HepG2 (cell line): ENCODE results near the gene EPHB4. TPM values are rescaled to one million over a fixed set of nuclear protein-coding genes. Genes with fewer than 3 reads are reported as not detected.

Source experiments
- CEBPG ChIP-seq: IDR thresholded peaks from 2 replicates; pipeline ENCODE4 v1.6.1; 2016
- KDM2A ChIP-seq: sonication (generic); formaldehyde crosslinking; IDR thresholded peaks from 2 replicates; pipeline ENCODE4 v1.4.0; 2020; ENCODE audit warnings: low read depth, missing genetic modification reagents, borderline replicate concordance
- NR1H2 ChIP-seq: sonication (generic); formaldehyde crosslinking; IDR thresholded peaks from 2 replicates; pipeline ENCODE4 v1.8.1; 2022; ENCODE audit warnings: low read depth, missing genetic modification reagents, borderline replicate concordance
- RAD21 ChIP-seq: fragments of 450-650 bp; formaldehyde crosslinking; IDR thresholded peaks from 2 replicates; pipeline ENCODE4 v1.5.0; 2020; ENCODE audit warnings: mild to moderate bottlenecking
- SMC3 ChIP-seq: IDR thresholded peaks from 2 replicates; pipeline ENCODE4 v1.6.1; 2011; ENCODE audit warnings: low read length, improper control_type of control experiment
- XRCC5 ChIP-seq: fragments of 200-400 bp; formaldehyde crosslinking; optimal IDR thresholded peaks from 2 replicates; pipeline ENCODE3; 2017; ENCODE audit warnings: mild to moderate bottlenecking, low read length
- ZBTB7B ChIP-seq: sonication (generic); formaldehyde crosslinking; IDR thresholded peaks from 2 replicates; pipeline ENCODE4 v1.4.0; 2020; ENCODE audit warnings: missing genetic modification reagents
- ZFP90 ChIP-seq: sonication (generic); formaldehyde crosslinking; IDR thresholded peaks from 2 replicates; pipeline ENCODE4 v1.8.0; 2022; ENCODE audit warnings: missing genetic modification reagents, mild to moderate bottlenecking, inconsistent platforms, borderline replicate concordance
- ZFP91 ChIP-seq: sonication (generic); formaldehyde crosslinking; IDR thresholded peaks from 2 replicates; pipeline ENCODE4 v1.9.0; 2022; ENCODE audit warnings: missing genetic modification reagents, mild to moderate bottlenecking, borderline replicate concordance
- ZNF263 ChIP-seq: sonication (generic); formaldehyde crosslinking; IDR thresholded peaks from 2 replicates; pipeline ENCODE4 v1.4.0; 2020; ENCODE audit warnings: missing genetic modification reagents
- ZNF296 ChIP-seq: sonication (generic); formaldehyde crosslinking; conservative IDR thresholded peaks from 2 replicates; pipeline ENCODE4 v1.5.0; 2020; ENCODE audit warnings: mild to moderate bottlenecking, missing genetic modification reagents
- ZNF331 ChIP-seq: sonication (generic); formaldehyde crosslinking; IDR thresholded peaks from 2 replicates; pipeline ENCODE4 v1.4.0; 2020; ENCODE audit warnings: missing genetic modification reagents
- ZNF687 ChIP-seq: sonication (generic); formaldehyde crosslinking; IDR thresholded peaks from 2 replicates; pipeline ENCODE4 v1.5.1; 2020; ENCODE audit warnings: mild to moderate bottlenecking, missing genetic modification reagents, moderate library complexity
- ZNF740 ChIP-seq: sonication (generic); formaldehyde crosslinking; IDR thresholded peaks from 2 replicates; pipeline ENCODE4 v1.4.0; 2020; ENCODE audit warnings: missing genetic modification reagents
- ZNF770 ChIP-seq: sonication (generic); formaldehyde crosslinking; IDR thresholded peaks from 2 replicates; pipeline ENCODE4 v1.5.0; 2020; ENCODE audit warnings: mild to moderate bottlenecking, missing genetic modification reagents
- ZSCAN20 ChIP-seq: sonication (generic); formaldehyde crosslinking; IDR thresholded peaks from 2 replicates; pipeline ENCODE4 v1.4.0; 2020; ENCODE audit warnings: missing genetic modification reagents, mild to moderate bottlenecking, borderline replicate concordance
- ZXDC ChIP-seq: sonication (generic); formaldehyde crosslinking; IDR thresholded peaks from 2 replicates; pipeline ENCODE4 v1.5.0; 2020; ENCODE audit warnings: mild to moderate bottlenecking, missing genetic modification reagents
- polyA plus RNA-seq, 8 experiments: library from polyadenylated mRNA; depleted of rRNA in 3 of 8; stranded (reverse) in 7 of 8; unstranded in 1 of 8; fragments of >200 nt; fragmentation: Illumina TruSeq in 4 of 8; extraction: Trizol in 4 of 8; gene quantifications; 2 replicates each; pipeline versions ENCODE4 v1.2.1 to v1.2.3, GENCODE V29; 2011 to 2016; ENCODE audit warnings: low read depth in 4 of 8, missing spikeins in 1 of 8, mixed read lengths in 1 of 8; ENCODE audit not compliant: insufficient read depth in 1 of 8
- total RNA-seq, 5 experiments: library from RNA; depleted of rRNA; stranded (reverse); fragments of >200 nt; fragmentation: Illumina TruSeq; extraction: Trizol; gene quantifications; 2 replicates each; pipeline ENCODE4 v1.2.3, GENCODE V29; 2016; ENCODE audit warnings: low read depth in 1 of 5

EPHB4 gene
- total and polyA plus RNA-seq, 2 of the 13 experiments (the other 11 are each of a cell fraction or from before 2014, with no cell fraction given), result 61.4 to 69.6 TPM

- TF ChIP-seq ZXDC (0 out of 2 replicates have a peak, but pooled peaks have one; percentile 45), ZNF296 (CRISPR knock-in tag) (no peak), ZNF770 (CRISPR knock-in tag) (peak; percentile 86), ZFP90 (CRISPR knock-in tag) (0 out of 2 replicates have a peak, but pooled peaks have one; percentile 30), ZNF740 (CRISPR knock-in tag) (peak; percentile 37; the same call in 1 of the 2 replicates), SMC3 (peak; percentile 73), RAD21 (CRISPR knock-in tag) (peak; percentile 76), ZNF263 (CRISPR knock-in tag) (peak; percentile 99), XRCC5 (peak; percentile 46), NR1H2 (no peak), ZSCAN20 (no peak), KDM2A (CRISPR knock-in tag) (peak; percentile 41; the same call in 1 of the 2 replicates), ZFP91 (CRISPR knock-in tag) (0 out of 2 replicates have a peak, but pooled peaks have one; percentile 35), CEBPG (CRISPR knock-in tag) (peak; percentile 53; the same call in 1 of the 2 replicates), ZNF687 (CRISPR knock-in tag) (peak; percentile 46), ZBTB7B (0 out of 2 replicates have a peak, but pooled peaks have one; percentile 42), ZNF331 (CRISPR knock-in tag) (0 out of 2 replicates have a peak, but pooled peaks have one; percentile 25)
Measured at GRCh38 chr7:100799037-100799896, 28.1 kb downstream of the EPHB4 start (continued).
